HEK293 (cell line): ENCODE results near the gene LONP2.

ENCODE experiments used
- CTCF ChIA-PET: fragments of 350-600 bp; formaldehyde crosslinking; extraction: SDS; loops from one replicate; lab custom pipeline; 2021; ENCODE audit warnings: antibody characterized with exemption; lab: Yijun Ruan, JAX
- POLR2A ChIA-PET: fragments of 300-600 bp; formaldehyde crosslinking; extraction: SDS; loops from one replicate; lab custom pipeline; 2020; ENCODE audit warnings: antibody characterized with exemption, inconsistent platforms; lab: Yijun Ruan, JAX
- H3K27ac ChIP-seq: fragments of 200-500 bp; sonication (Bioruptor generic); 2 replicates; pipeline ENCODE4 v1.5.1; 2014; ENCODE audit warnings: low read depth, low read length, control low read depth, inconsistent platforms; ENCODE audit errors: extremely low read depth
- H3K36me3 ChIP-seq, 2 experiments: fragments of 200-500 bp in 1 of 2; sonication (Bioruptor generic) in 1 of 2; 1 replicate in 1 of 2; 2 replicates in 1 of 2; pipeline ENCODE4 v1.5.1; 2014 to 2017; ENCODE audit warnings: inconsistent platforms in 2 of 2, low read length in 2 of 2; ENCODE audit not compliant: control insufficient read depth in 2 of 2, insufficient read depth in 1 of 2
- H3K4me1 ChIP-seq: fragments of 200-500 bp; sonication (Bioruptor generic); 2 replicates; pipeline ENCODE4 v1.5.1; 2014; ENCODE audit warnings: mild to moderate bottlenecking, low read length, inconsistent platforms; ENCODE audit not compliant: control insufficient read depth, insufficient read depth
- H3K4me3 ChIP-seq: 2 replicates; pipeline ENCODE4 v1.5.1; 2011; ENCODE audit warnings: low read depth, mild to moderate bottlenecking, control low read depth, low read length, moderate library complexity
- H3K9me3 ChIP-seq: fragments of 200-500 bp; sonication (Bioruptor generic); 2 replicates; pipeline ENCODE4 v1.5.1; 2014; ENCODE audit warnings: low read depth, low read length, inconsistent platforms; ENCODE audit not compliant: control insufficient read depth, insufficient read depth
- KLF9 ChIP-seq: fragments of 450-650 bp; formaldehyde crosslinking; IDR thresholded peaks from 2 replicates; pipeline ENCODE4 v1.5.1; 2016; ENCODE audit warnings: missing biosample characterization, missing genetic modification characterization, low read depth
- SP2 ChIP-seq: fragments of 450-650 bp; formaldehyde crosslinking; IDR thresholded peaks from 2 replicates; pipeline ENCODE4 v1.5.1; 2016; ENCODE audit warnings: missing biosample characterization, missing genetic modification characterization
- ZBTB8A ChIP-seq: fragments of 450-650 bp; formaldehyde crosslinking; IDR thresholded peaks from 2 replicates; pipeline ENCODE4 v1.5.1; 2016; ENCODE audit warnings: missing biosample characterization, missing genetic modification characterization
- ZIC2 ChIP-seq: fragments of 450-650 bp; formaldehyde crosslinking; IDR thresholded peaks from 2 replicates; pipeline ENCODE4 v1.5.1; 2016; ENCODE audit warnings: missing biosample characterization, missing genetic modification characterization
- ZNF16 ChIP-seq: fragments of 450-650 bp; formaldehyde crosslinking; IDR thresholded peaks from 2 replicates; pipeline ENCODE4 v1.5.1; 2016; ENCODE audit warnings: low read depth, missing biosample characterization, missing genetic modification characterization
- ZNF266 ChIP-seq: fragments of 450-650 bp; formaldehyde crosslinking; IDR thresholded peaks from 2 replicates; pipeline ENCODE4 v1.5.1; 2016; ENCODE audit warnings: missing biosample characterization, missing genetic modification characterization, low read depth
- ZNF274 ChIP-seq, 2 experiments: fragments of 200-500 bp in 1 of 2; fragments of 450-650 bp in 1 of 2; sonication (Bioruptor generic) in 1 of 2; formaldehyde crosslinking in 1 of 2; IDR thresholded peaks; 2 replicates each; pipeline versions ENCODE4 v1.5.1 to v1.6.1; 2014 to 2016; ENCODE audit warnings: borderline replicate concordance in 1 of 2, inconsistent platforms in 1 of 2, low read length in 1 of 2, missing biosample characterization in 1 of 2, missing genetic modification characterization in 1 of 2
- ZNF366 ChIP-seq: fragments of 450-650 bp; formaldehyde crosslinking; conservative IDR thresholded peaks from 2 replicates; pipeline ENCODE4 v1.5.1; 2016; ENCODE audit warnings: missing biosample characterization, missing genetic modification characterization
- ZNF501 ChIP-seq: fragments of 450-650 bp; formaldehyde crosslinking; IDR thresholded peaks from 2 replicates; pipeline ENCODE4 v1.5.1; 2016; ENCODE audit warnings: missing biosample characterization, missing genetic modification characterization
- ZNF510 ChIP-seq: fragments of 450-650 bp; formaldehyde crosslinking; IDR thresholded peaks from 2 replicates; pipeline ENCODE4 v1.5.1; 2018; ENCODE audit warnings: mild to moderate bottlenecking, missing genetic modification characterization, missing biosample characterization; ENCODE audit not compliant: insufficient replicate concordance
- ZNF660 ChIP-seq: fragments of 450-650 bp; IDR thresholded peaks from 2 replicates; pipeline ENCODE4 v1.5.1; 2018; ENCODE audit warnings: missing biosample characterization, mild to moderate bottlenecking, missing genetic modification characterization
- ZNF76 ChIP-seq: fragments of 450-650 bp; formaldehyde crosslinking; IDR thresholded peaks from 2 replicates; pipeline ENCODE4; 2016; ENCODE audit warnings: low read depth, missing biosample characterization, missing genetic modification characterization, borderline replicate concordance
- ZNF768 ChIP-seq: fragments of 450-650 bp; formaldehyde crosslinking; IDR thresholded peaks from 2 replicates; pipeline ENCODE4 v1.5.1; 2018; ENCODE audit warnings: missing biosample characterization, mild to moderate bottlenecking, missing genetic modification characterization
- ZNF837 ChIP-seq: fragments of 450-650 bp; formaldehyde crosslinking; IDR thresholded peaks from 2 replicates; pipeline ENCODE4 v1.5.1; 2016; ENCODE audit warnings: missing biosample characterization, missing genetic modification characterization
- ZSCAN16 ChIP-seq: fragments of 450-650 bp; formaldehyde crosslinking; IDR thresholded peaks from 2 replicates; pipeline ENCODE4 v1.5.1; 2016; ENCODE audit warnings: missing biosample characterization, missing genetic modification characterization
- TF ChIP-seq, protein P1 (sequence below): fragments of 450-650 bp; formaldehyde crosslinking; IDR thresholded peaks from 2 replicates; pipeline ENCODE4 v1.5.1; 2016; ENCODE audit warnings: missing biosample characterization, missing genetic modification characterization
- TF ChIP-seq, protein P2 (sequence below): fragments of 450-650 bp; formaldehyde crosslinking; conservative IDR thresholded peaks from 2 replicates; pipeline ENCODE4 v1.5.1; 2016; ENCODE audit warnings: low read depth, missing biosample characterization, missing genetic modification characterization

Gene LONP2

GRCh38 chr16:48292452-48292851, 48.4 kb downstream of the LONP2 start:
- H3K27ac ChIP-seq, result no peak overlapping the region
- H3K36me3 ChIP-seq, result peaks cover 18 to 50% of the 10 kb centered on the region in 2 experiments
- ChIA-PET CTCF (interaction anchor here (0.6 kb wide), 2 partner anchors 15 to 352 kb away, joined by 4 to 5 read pairs; no protein-coding TSS in a partner anchor), POLR2A (no interaction called here)
- no peak overlapping the region for H3K4me3 ChIP-seq
- TF ChIP-seq, protein P1, sequence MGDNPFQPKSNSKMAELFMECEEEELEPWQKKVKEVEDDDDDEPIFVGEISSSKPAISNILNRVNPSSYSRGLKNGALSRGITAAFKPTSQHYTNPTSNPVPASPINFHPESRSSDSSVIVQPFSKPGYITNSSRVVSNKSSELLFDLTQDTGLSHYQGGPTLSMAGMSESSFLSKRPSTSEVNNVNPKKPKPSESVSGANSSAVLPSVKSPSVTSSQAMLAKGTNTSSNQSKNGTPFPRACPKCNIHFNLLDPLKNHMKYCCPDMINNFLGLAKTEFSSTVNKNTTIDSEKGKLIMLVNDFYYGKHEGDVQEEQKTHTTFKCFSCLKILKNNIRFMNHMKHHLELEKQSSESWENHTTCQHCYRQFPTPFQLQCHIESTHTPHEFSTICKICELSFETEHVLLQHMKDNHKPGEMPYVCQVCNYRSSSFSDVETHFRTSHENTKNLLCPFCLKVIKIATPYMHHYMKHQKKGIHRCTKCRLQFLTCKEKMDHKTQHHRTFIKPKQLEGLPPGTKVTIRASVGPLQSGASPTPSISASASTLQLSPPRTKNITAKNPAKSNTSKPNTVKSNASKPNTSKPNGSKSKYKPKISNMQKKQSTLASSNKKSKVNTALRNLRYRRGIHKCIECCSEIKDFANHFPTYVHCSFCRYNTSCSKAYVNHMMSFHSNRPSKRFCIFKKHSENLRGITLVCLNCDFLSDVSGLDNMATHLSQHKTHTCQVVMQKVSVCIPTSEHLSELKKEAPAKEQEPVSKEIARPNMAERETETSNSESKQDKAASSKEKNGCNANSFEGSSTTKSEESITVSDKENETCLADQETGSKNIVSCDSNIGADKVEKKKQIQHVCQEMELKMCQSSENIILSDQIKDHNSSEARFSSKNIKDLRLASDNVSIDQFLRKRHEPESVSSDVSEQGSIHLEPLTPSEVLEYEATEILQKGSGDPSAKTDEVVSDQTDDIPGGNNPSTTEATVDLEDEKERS (tag by site-specific recombination), result no peak
- TF ChIP-seq KLF9 (tag by site-specific recombination) (no peak), ZIC2 (tag by site-specific recombination) (no peak), ZNF768 (tag by site-specific recombination) (no peak), ZNF510 (tag by site-specific recombination) (no peak), ZBTB8A (tag by site-specific recombination) (no peak), ZNF366 (tag by site-specific recombination) (no peak)
- TF ChIP-seq, protein P2, sequence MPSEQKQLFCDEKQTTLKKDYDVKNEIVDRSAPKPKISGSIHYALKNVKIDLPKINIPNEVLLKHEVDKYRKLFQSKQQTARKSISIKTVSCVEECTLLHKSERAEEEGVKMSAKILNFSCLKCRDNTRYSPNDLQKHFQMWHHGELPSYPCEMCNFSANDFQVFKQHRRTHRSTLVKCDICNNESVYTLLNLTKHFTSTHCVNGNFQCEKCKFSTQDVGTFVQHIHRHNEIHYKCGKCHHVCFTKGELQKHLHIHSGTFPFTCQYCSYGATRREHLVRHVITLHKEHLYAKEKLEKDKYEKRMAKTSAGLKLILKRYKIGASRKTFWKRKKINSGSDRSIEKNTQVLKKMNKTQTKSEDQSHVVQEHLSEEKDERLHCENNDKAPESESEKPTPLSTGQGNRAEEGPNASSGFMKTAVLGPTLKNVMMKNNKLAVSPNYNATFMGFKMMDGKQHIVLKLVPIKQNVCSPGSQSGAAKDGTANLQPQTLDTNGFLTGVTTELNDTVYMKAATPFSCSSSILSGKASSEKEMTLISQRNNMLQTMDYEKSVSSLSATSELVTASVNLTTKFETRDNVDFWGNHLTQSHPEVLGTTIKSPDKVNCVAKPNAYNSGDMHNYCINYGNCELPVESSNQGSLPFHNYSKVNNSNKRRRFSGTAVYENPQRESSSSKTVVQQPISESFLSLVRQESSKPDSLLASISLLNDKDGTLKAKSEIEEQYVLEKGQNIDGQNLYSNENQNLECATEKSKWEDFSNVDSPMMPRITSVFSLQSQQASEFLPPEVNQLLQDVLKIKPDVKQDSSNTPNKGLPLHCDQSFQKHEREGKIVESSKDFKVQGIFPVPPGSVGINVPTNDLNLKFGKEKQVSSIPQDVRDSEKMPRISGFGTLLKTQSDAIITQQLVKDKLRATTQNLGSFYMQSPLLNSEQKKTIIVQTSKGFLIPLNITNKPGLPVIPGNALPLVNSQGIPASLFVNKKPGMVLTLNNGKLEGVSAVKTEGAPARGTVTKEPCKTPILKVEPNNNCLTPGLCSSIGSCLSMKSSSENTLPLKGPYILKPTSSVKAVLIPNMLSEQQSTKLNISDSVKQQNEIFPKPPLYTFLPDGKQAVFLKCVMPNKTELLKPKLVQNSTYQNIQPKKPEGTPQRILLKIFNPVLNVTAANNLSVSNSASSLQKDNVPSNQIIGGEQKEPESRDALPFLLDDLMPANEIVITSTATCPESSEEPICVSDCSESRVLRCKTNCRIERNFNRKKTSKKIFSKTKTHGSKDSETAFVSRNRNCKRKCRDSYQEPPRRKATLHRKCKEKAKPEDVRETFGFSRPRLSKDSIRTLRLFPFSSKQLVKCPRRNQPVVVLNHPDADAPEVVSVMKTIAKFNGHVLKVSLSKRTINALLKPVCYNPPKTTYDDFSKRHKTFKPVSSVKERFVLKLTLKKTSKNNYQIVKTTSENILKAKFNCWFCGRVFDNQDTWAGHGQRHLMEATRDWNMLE (tag by site-specific recombination), result no peak
- no peaks in the 10 kb centered on the region for H3K9me3 ChIP-seq
- H3K4me1 ChIP-seq, result no peaks in the 10 kb centered on the region

DNA sequence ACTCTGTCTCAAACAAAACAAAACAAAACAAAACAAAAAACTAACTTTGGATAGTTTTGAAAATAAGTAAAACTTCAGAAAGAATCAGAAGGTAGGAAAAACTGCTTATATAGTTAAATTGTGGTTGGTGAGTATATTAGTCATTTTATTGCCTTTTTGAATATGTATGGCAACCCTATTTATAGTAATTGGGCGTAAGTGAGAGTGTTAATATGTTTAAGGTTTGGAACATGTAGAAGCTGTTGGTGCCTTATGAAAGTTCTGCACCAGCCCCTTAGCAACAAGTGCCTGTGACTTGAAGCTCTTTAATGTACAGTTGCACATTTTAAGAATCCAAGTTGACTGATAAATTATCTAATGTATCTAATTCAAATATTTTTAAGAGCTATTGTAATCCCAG, 50.6 kb downstream of the LONP2 start:
- no peaks in the 10 kb centered on the region for H3K4me1 ChIP-seq
- no peaks in the 10 kb centered on the region for H3K9me3 ChIP-seq
- H3K27ac ChIP-seq, result no peak overlapping the region
- ChIA-PET CTCF (interaction anchor here (1.0 kb wide), 1 partner anchor 325 kb away, joined by 3 read pairs; no protein-coding TSS in a partner anchor), POLR2A (no interaction called here)
- no peak overlapping the region for H3K4me3 ChIP-seq
- H3K36me3 ChIP-seq, result peaks cover 34 to 48% of the 10 kb centered on the region in 2 experiments
- TF ChIP-seq ZSCAN16 (tag by site-specific recombination), result no peak
- TF ChIP-seq SP2, result no peak
- TF ChIP-seq ZNF16 (tag by site-specific recombination), result no peak
- no peak for TF ChIP-seq ZNF266 (tag by site-specific recombination)
- no peak for TF ChIP-seq ZNF76 (tag by site-specific recombination)
- no peak for TF ChIP-seq ZBTB8A (tag by site-specific recombination)
- TF ChIP-seq ZNF837 (tag by site-specific recombination), result no peak
- TF ChIP-seq ZNF501 (tag by site-specific recombination), result no peak
- TF ChIP-seq ZNF660, result no peak
- TF ChIP-seq ZNF274 (IDR thresholded peaks at IDR 0.05; ENCODE audit: low read length), result no peak
- no peak for TF ChIP-seq ZNF274 (tag by site-specific recombination; IDR thresholded peaks at IDR 0.05; ENCODE audit: borderline replicate concordance)
